T-helper 1 cell (primary cell): Measurements from ENCODE around the gene RORC.
"Not testable (repeated sequence)": the region's sequence is repeated elsewhere in the genome, so short reads cannot be mapped to it uniquely, and the experiment has no call there.

Source experiments
- DNase-seq, 5 donors: peaks; one replicate each; pipeline ENCODE4 v3.0.0-alpha.2; 2012 to 2020

Gene RORC

GRCh38 chr1:151805066-151805820 is 26.4 kb downstream of the RORC start, which contains the start of gene LINGO4:
Gene LINGO4 (minus strand): TSS chr1:151805419. CDS start chr1:151802704, 2,715 bp downstream.
- DNase-seq, result no peak

DNA sequence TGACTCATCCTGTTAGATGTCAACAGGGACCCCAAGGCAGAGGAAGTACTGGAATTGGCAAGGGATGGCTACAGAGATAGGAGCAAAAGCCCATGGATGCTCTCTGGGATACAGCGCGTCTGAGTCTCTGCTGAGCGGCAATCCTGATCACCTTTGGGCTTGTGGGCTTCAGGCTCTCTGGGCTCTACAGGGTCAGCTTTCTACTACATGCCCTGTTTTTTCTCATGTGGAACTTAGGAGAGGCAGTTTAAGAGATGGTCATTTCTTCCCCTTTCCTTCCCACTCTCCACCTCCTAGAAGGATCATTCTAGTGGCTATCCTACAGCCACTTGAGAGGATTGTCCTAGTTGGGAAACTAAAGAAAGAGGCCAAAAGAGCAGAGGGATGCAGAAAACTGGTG is 27.7 kb downstream of the RORC start:
- DNase-seq, result no peak

DNA sequence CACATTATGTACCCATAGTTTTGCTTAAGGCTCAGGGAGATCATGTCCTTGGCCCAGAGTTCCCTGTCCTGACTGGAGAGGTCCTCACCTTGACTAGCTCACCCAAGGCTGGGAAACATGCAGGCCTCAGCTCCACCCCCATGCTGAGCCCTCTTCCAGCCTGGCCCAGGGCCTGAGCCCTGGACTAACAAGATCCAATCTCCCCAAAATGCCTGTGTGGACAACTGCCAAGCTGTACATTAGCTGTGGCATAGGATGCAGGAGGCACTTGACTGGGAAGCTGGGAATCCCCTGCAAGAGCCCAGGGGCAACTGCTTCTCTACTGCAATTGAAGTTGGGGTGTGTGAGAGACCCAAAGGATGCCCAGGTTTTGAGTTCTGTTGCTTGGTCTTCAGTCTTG is 28.4 kb downstream of the RORC start:
- DNase-seq, result no peak

- DNase-seq, result no peak
These were observed 29.2 kb downstream of the RORC start for GRCh38 chr1:151802372-151802771.

GRCh38 chr1:151801846-151802245 is 29.8 kb downstream of the RORC start:
- DNase-seq, result no peak

GRCh38 chr1:151801310-151801820 is 30.2 kb downstream of the RORC start:
- DNase-seq, result no peak

- DNase-seq, result no peak
These were observed 30.8 kb downstream of the RORC start for GRCh38 chr1:151800830-151801229.

GRCh38 chr1:151799179-151800022 is 32.2 kb downstream of the RORC start:
- DNase-seq, result no peak

DNA sequence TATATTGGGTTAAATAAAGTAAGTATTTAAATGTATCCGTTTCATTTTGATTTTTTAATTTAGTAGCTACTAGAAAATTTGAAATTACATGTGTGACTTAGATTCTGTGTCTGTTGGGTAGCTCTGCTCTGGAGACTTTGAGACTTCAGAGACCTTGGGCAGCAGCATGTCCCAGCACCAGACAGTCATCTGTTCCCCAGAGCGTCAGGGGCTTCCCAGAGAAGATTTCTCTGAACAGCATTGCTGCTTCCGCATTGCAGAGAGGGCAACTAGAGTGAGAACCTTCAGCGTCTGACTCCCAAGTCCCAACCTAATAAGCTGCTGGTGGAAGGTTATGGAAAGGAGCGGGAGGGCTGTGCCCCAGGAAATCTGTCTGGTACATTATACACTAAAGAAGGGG is 33.0 kb downstream of the RORC start:
- DNase-seq, result no peak

DNA sequence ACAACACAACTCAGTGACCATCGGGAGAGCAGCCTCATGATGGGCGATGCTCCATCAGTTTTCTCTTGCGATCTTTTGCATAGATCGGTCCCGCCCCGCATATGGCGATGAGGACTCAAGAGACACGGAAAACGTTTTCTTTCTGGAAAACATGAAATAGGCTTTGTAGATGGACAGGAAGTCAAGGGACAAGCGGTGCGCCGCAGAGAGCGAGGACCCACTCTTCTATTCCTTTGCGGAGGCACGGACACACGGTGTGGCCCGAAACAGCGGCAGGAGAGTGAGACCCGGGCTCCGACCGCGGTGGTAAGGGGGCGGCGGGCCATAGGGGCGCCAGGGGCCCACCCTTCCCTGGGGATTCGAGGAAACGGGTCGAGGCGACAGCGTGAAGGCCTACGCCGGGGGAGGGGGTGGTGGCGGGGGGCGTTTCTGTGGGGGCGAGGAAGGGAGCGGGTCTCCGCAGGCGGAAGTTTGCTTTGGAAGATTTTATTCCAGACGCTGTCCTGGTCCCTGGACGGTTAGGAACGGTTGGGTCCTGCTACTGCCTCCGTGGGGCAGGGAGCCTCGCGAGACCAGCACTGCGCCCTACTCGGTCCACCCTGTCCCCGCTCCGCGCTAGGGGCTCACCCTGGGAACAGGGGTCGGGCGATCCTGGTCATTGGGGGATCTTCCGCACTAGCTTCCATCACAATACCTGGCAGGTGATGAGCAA is 40.5 kb downstream of the RORC start:
- DNase-seq, result no peak

DNA sequence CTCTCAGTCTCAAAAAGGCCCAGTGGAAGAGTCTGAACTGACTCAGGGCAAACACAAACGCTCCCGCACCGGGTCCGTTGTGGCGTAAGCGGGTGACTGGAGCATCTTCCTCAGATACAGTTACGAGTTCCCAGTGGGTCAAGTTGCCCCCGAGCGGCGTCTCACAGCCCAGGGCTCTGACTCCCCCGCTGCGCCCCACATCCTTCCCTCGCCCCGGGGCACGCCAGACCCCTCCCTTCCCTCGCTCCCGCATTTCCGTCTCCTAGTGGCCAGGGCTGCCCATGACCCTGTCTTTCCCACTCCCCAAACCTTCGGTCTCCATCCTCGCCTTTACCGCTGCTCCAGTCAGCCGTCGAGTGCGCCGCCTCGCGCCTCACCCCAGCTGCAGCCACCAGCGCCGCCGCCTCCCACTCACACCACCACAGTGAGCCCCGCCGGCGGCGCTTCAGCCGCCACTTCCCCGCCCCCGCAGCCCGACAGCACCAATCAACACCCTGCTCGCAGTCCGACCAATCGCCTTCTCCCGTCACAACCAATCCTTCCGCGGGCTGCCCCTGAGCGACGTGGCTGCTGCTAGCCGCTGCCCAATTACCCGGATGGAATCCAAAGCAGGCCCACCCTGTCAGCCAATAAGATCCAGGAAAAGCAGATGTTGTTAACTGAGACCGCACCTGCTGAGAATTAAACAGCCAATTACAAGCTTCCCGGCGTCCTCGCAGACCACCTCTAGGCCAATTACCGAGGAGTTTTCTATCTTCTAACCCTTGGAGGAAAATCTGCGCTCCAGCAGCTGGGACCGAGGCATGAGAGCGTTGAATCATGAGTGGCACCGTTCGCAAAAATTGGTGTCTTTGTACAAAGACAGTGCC is 41.3 kb downstream of the RORC start, which contains the start of gene TDRKH:
Gene TDRKH, minus strand, starts transcription at position 430 of the 869 bp plus-strand sequence. CDS start 7,478 bp downstream, outside the sequence.
- DNase-seq, result peak; percentile 97 to 99 (median 98)

DNA sequence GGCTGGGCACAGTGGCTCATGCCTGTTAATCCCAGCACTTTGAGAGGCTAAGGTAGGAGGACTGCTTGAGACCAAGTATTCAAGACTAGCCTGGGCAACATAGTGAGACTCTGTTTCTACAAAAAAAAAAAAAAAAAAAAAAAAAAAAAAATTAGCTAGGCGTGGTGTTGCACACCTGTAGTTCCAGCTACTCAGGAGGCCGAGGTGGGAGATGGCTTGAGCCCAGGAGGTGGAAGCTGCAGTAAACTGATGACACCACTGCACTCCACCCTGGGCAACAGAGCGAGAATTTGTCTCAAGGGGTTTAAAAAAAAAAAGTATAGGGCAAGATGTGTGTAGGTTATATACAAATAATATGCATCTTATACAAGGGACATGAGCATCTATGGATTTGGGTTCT is 43.9 kb downstream of the RORC start:
- no peak for DNase-seq

- no peak for DNase-seq
These were observed 47.8 kb downstream of the RORC start for GRCh38 chr1:151783796-151784195.

- DNase-seq, result no peak
These were observed 48.9 kb downstream of the RORC start for GRCh38 chr1:151782741-151783140.

DNA sequence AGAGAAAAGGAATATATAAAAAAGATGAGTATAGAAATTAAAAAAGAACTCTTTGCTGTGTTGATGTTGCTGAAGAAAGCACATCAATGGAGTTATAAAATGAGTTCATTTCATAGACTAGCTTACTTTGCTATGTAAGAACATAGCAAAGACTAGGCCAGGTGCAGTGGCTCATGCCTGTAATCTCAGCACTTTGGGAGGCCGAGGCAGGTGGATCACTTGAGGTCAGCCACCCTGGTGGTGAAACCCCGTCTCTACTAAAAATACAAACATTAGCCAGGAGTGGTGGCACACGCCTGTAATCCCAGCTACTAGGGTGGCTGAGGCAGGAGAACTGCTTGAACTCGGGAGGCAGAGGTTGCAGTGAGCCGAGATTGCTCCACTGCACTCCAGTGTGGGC is 49.6 kb downstream of the RORC start:
- not testable (repeated sequence) for DNase-seq

DNA sequence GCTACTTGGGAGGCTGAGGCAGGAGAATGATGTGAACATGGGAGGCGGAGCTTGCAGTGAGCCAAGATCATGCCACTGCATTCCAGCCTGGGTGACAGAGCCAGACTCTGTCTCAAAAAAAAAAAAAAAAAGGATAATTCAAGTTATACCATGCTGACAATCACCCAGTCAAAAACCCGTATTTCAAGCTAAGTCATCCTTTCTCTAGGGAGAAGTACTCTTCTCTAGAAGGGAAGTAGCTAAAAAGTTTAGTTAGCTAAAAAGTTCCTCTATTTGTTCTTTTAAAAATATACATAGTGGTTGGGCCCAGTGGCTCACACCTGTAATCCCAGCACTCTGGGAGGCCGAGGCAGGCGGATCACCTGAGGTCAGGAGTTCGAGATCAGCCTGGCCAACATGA is 50.9 kb downstream of the RORC start:
- DNase-seq, result not testable (repeated sequence)

- DNase-seq, result no peak
These were observed 51.8 kb downstream of the RORC start for GRCh38 chr1:151779852-151780251.

GRCh38 chr1:151777317-151777716 is 54.3 kb downstream of the RORC start:
- DNase-seq, result no peak

DNA sequence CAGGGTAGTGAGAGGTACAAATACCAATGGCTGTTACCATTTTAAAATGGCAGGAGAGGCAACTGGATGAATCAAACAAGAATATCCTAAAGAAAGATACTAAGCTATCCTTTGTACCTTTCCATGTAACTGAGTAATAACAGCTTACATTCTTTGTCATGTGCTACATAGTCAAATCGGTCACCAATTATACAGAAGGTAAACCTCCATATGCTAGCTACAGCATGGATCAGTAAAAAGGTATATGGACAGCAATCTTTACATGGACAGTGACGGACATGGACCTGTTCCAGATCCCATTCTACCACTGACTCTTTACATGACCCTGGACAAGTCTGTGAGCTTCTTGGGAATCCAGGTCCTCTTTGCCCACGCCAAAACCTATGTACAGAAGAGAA is 54.9 kb downstream of the RORC start:
- DNase-seq, result no peak

GRCh38 chr1:151775894-151776664 is 55.5 kb downstream of the RORC start:
- DNase-seq, result no peak
